GM12801 (cell line): ENCODE data around the gene CCL17.

Experiments
- CTCF ChIP-seq: IDR thresholded peaks from one replicate; pipeline ENCODE4 v1.5.1; 2011; ENCODE audit warnings: control low read depth; ENCODE audit not compliant: insufficient read length; ENCODE audit errors: extremely low read depth

The CCL17 gene

GRCh38 chr16:57373117-57373947, 31.2 kb upstream of the CCL17 start:
- no peak for TF ChIP-seq CTCF

GRCh38 chr16:57374067-57374534, 30.5 kb upstream of the CCL17 start:
- TF ChIP-seq CTCF, result no peak

- no peak for TF ChIP-seq CTCF
Measured at GRCh38 chr16:57376313-57376818, 28.2 kb upstream of the CCL17 start.

GRCh38 chr16:57377080-57377841, 27.3 kb upstream of the CCL17 start:
- no peak for TF ChIP-seq CTCF

- TF ChIP-seq CTCF, result no peak
Measured at GRCh38 chr16:57379579-57379978, 25.0 kb upstream of the CCL17 start.

- no peak for TF ChIP-seq CTCF
Measured at GRCh38 chr16:57380671-57381462, 23.7 kb upstream of the CCL17 start.
